ENCODE measurements around the gene BCLAF1.

GRCh38 chr6:136226027-136226673 is 63.5 kb downstream of the BCLAF1 start:
- TF ChIP-seq CTCF (IDR thresholded peaks at IDR 0.05; ENCODE audit: low read depth, low read length) (peak; percentile 99), POLR2A (IDR thresholded peaks at IDR 0.05; ENCODE audit: extremely low read depth, insufficient read length) (no peak), MYC (IDR thresholded peaks at IDR 0.05; ENCODE audit: low read depth, low read length) (no peak)

Data from NB4 (cell line).